ENCODE results near the gene GOLGA6L10.
"Not testable (repeated sequence)": the region's sequence is repeated elsewhere in the genome, so short reads cannot be mapped to it uniquely, and the experiment has no call there.

GOLGA6L10 gene

DNA sequence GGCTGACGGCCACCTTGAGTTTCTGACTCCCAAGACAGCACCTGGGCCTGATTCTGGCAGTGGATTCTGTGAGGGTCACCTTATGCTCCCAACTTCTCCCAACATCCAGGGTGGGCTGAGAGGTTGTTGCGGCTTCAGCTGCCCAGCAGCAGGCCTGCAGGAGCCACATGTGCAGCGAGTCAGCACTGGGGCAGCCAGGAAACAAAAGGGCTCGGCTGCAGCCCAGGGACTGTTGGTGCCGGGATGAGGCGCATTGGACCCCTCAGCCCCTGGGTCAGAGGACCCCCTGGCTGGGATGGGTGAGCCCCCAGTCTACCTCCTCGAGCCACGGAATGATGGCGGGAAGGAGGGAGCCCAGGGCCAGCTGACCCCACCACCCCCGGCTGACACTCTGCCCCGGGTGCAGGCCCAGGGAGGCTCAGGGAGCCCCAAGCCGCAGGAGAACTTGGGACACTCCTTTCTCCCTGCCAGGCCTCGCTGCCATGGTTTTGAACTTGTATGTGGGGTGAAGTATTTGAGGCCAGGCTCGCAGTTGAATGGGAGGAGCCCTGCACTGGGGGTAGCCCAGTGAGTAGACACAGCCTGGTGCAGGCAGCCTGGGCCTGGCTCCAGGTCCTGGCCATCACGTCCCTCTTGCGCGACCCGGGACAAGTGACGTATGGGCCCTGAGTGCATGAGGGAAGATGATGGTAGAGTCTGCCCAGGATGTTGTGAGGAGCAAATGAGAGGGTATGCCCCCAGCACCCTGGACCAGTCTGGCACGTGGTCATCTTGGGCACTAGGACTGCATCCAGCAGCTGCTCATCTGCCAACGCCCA is 35.1 kb downstream of the GOLGA6L10 start:
- ATAC-seq = not testable (repeated sequence)

DNA sequence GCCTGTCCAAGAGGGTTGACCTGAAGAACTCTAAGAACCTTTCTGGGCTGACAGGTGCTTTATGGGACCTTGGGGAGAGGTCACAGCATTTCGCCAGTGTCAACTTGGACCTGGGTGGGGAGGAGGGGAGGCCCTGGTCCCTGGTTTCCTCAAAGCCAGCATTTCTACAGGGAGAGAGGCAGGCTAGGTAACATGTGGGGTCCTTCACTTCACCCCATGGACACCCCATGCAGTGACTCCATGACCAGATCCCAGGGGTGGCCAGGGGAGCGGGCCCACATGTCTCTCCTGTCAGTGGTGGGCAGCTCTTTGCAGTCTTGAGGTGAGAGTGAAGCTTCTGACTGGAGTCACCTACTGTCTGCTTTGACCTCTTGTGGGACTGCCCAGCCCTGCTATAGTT is 35.8 kb downstream of the GOLGA6L10 start:
- ATAC-seq = no peak
- no peak for TF ChIP-seq ISL1 (CRISPR knock-in tag; IDR thresholded peaks at IDR 0.05)
- TF ChIP-seq ZC3H10 (CRISPR knock-in tag; IDR thresholded peaks at IDR 0.05) = no peak
- TF ChIP-seq, protein P1, sequence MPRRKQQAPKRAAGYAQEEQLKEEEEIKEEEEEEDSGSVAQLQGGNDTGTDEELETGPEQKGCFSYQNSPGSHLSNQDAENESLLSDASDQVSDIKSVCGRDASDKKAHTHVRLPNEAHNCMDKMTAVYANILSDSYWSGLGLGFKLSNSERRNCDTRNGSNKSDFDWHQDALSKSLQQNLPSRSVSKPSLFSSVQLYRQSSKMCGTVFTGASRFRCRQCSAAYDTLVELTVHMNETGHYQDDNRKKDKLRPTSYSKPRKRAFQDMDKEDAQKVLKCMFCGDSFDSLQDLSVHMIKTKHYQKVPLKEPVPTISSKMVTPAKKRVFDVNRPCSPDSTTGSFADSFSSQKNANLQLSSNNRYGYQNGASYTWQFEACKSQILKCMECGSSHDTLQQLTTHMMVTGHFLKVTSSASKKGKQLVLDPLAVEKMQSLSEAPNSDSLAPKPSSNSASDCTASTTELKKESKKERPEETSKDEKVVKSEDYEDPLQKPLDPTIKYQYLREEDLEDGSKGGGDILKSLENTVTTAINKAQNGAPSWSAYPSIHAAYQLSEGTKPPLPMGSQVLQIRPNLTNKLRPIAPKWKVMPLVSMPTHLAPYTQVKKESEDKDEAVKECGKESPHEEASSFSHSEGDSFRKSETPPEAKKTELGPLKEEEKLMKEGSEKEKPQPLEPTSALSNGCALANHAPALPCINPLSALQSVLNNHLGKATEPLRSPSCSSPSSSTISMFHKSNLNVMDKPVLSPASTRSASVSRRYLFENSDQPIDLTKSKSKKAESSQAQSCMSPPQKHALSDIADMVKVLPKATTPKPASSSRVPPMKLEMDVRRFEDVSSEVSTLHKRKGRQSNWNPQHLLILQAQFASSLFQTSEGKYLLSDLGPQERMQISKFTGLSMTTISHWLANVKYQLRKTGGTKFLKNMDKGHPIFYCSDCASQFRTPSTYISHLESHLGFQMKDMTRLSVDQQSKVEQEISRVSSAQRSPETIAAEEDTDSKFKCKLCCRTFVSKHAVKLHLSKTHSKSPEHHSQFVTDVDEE (CRISPR knock-in tag; IDR thresholded peaks at IDR 0.05) = no peak
- no peak for TF ChIP-seq ZNF565 (CRISPR knock-in tag; conservative IDR thresholded peaks at IDR 0.05; ENCODE audit: low read depth)
- TF ChIP-seq PPARA (CRISPR knock-in tag; IDR thresholded peaks at IDR 0.05; ENCODE audit: borderline replicate concordance) = no peak
- TF ChIP-seq TOX (CRISPR knock-in tag; IDR thresholded peaks at IDR 0.05; ENCODE audit: borderline replicate concordance) = no peak
- TF ChIP-seq, protein P2, sequence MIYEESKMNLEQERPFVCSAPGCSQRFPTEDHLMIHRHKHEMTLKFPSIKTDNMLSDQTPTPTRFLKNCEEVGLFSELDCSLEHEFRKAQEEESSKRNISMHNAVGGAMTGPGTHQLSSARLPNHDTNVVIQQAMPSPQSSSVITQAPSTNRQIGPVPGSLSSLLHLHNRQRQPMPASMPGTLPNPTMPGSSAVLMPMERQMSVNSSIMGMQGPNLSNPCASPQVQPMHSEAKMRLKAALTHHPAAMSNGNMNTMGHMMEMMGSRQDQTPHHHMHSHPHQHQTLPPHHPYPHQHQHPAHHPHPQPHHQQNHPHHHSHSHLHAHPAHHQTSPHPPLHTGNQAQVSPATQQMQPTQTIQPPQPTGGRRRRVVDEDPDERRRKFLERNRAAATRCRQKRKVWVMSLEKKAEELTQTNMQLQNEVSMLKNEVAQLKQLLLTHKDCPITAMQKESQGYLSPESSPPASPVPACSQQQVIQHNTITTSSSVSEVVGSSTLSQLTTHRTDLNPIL (CRISPR knock-in tag; IDR thresholded peaks at IDR 0.05; ENCODE audit: low read depth) = no peak
- no peak for TF ChIP-seq ZNF8 (CRISPR knock-in tag; IDR thresholded peaks at IDR 0.05)
- no peak for TF ChIP-seq OSR1 (CRISPR knock-in tag; IDR thresholded peaks at IDR 0.05)
- TF ChIP-seq, protein P3, sequence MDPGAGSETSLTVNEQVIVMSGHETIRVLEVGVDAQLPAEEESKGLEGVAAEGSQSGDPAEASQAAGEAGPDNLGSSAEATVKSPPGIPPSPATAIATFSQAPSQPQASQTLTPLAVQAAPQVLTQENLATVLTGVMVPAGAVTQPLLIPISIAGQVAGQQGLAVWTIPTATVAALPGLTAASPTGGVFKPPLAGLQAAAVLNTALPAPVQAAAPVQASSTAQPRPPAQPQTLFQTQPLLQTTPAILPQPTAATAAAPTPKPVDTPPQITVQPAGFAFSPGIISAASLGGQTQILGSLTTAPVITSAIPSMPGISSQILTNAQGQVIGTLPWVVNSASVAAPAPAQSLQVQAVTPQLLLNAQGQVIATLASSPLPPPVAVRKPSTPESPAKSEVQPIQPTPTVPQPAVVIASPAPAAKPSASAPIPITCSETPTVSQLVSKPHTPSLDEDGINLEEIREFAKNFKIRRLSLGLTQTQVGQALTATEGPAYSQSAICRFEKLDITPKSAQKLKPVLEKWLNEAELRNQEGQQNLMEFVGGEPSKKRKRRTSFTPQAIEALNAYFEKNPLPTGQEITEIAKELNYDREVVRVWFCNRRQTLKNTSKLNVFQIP (CRISPR knock-in tag; IDR thresholded peaks at IDR 0.05; ENCODE audit: borderline replicate concordance, low read depth) = no peak
- no peak for TF ChIP-seq BACH2 (CRISPR knock-in tag; IDR thresholded peaks at IDR 0.05; ENCODE audit: borderline replicate concordance)

DNA sequence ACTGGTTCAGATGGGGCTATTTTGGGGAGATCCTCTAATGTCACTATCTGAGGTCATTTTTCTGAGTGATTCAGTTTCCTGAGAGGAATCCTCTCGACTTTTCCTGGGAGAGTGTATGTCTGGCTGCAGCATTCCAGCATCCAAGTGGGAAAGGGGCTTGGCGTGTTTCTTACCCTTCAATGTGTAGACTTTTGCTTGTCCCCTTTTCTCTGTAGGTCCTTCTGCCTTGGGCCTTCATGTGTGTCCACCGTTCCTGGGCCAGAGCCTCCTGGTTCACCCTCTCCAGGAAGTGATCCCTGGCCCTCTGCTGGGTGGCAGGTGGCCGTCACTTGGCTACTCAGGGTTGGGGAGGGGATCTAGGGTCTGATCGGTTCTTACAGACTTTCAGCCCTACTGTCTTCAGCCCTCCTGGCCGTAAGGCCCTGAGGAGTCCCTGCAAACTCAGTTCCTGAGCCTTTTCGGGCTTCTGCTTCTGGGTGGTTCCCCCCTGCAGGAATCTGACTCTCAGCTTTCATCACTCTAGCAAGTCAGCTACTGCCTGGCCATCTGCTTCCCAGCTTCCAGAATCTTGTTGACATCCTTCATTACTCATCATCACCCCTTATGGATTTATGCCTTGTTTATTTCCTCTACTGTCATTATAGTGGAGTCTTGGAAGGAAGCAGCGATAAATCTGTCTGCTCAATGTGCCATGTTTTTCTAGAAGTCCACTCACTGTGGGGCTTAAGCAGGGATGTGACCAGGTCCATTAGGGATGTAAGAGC is 36.5 kb downstream of the GOLGA6L10 start:
- no peak for ATAC-seq
- no peak for TF ChIP-seq ZFP3 (CRISPR knock-in tag; IDR thresholded peaks at IDR 0.05)
- TF ChIP-seq, protein P4, sequence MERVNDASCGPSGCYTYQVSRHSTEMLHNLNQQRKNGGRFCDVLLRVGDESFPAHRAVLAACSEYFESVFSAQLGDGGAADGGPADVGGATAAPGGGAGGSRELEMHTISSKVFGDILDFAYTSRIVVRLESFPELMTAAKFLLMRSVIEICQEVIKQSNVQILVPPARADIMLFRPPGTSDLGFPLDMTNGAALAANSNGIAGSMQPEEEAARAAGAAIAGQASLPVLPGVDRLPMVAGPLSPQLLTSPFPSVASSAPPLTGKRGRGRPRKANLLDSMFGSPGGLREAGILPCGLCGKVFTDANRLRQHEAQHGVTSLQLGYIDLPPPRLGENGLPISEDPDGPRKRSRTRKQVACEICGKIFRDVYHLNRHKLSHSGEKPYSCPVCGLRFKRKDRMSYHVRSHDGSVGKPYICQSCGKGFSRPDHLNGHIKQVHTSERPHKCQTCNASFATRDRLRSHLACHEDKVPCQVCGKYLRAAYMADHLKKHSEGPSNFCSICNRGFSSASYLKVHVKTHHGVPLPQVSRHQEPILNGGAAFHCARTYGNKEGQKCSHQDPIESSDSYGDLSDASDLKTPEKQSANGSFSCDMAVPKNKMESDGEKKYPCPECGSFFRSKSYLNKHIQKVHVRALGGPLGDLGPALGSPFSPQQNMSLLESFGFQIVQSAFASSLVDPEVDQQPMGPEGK (CRISPR knock-in tag; IDR thresholded peaks at IDR 0.05; ENCODE audit: borderline replicate concordance) = no peak

DNA sequence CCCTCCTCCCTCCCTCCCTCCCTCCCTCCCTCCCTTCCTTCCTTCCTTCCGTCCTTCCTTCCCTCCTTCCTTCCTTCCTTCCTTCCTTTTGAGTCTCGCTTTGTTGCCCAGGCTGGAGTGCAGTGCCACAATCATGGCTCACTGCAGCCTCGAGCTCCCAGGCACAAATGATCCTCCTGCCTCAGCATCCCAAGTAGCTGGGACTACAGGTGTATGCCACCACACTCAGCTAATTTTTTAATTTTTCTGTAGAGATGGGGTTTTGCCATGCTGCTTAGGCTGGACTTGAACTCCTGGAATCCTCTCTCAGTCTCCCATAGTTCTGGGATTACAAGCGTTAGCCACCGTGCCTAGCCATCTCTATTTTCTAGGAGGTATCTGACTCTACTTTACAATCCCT is 38.0 kb downstream of the GOLGA6L10 start:
- not testable (repeated sequence) for ATAC-seq

DNA sequence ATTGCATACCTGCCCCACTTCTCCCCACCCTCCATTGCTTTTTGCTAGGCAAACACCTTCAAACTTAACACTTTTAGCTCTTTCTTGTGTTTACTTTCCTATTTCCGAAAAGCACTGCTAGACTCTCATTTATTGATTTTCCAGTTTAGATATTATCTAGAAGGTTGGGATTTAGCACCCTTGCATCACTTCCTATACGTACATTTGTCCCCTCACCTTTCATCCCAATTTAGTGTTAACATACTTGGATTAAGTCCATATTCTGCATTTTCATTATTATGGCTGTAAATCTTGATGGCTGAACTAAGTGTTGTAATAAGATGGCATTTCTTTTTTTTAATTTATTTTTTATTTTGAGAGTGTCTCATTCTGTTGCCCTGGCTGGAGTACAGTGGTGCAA is 39.5 kb downstream of the GOLGA6L10 start:
- TF ChIP-seq, protein P3 (CRISPR knock-in tag; IDR thresholded peaks at IDR 0.05; ENCODE audit: borderline replicate concordance, low read depth) = no peak
- no peak for TF ChIP-seq TOX (CRISPR knock-in tag; IDR thresholded peaks at IDR 0.05; ENCODE audit: borderline replicate concordance)
- no peak for TF ChIP-seq ZFP3 (CRISPR knock-in tag; IDR thresholded peaks at IDR 0.05)
- TF ChIP-seq OSR1 (CRISPR knock-in tag; IDR thresholded peaks at IDR 0.05) = no peak
- no peak for ATAC-seq

All from SK-N-SH treated with all-trans-retinoic acid at 6 μM for 48 hours (cell line).